IPS-18c (cell line): ENCODE data around the gene RNF41.
"Not testable (repeated sequence)": the region's sequence is repeated elsewhere in the genome, so short reads cannot be mapped to it uniquely, and the experiment has no call there.

Source experiments
- H3K4me3 ChIP-seq: 2 replicates; pipeline ENCODE4 v1.7.0; 2013; ENCODE audit warnings: low read depth, mild to moderate bottlenecking, low read length, moderate library complexity; ENCODE audit not compliant: insufficient read depth
- H3K9me3 ChIP-seq: one replicate; pipeline ENCODE4 v1.6.1; 2013; ENCODE audit warnings: mild to moderate bottlenecking, low read length, moderate library complexity; ENCODE audit not compliant: control insufficient read depth, insufficient read depth

Gene RNF41

DNA sequence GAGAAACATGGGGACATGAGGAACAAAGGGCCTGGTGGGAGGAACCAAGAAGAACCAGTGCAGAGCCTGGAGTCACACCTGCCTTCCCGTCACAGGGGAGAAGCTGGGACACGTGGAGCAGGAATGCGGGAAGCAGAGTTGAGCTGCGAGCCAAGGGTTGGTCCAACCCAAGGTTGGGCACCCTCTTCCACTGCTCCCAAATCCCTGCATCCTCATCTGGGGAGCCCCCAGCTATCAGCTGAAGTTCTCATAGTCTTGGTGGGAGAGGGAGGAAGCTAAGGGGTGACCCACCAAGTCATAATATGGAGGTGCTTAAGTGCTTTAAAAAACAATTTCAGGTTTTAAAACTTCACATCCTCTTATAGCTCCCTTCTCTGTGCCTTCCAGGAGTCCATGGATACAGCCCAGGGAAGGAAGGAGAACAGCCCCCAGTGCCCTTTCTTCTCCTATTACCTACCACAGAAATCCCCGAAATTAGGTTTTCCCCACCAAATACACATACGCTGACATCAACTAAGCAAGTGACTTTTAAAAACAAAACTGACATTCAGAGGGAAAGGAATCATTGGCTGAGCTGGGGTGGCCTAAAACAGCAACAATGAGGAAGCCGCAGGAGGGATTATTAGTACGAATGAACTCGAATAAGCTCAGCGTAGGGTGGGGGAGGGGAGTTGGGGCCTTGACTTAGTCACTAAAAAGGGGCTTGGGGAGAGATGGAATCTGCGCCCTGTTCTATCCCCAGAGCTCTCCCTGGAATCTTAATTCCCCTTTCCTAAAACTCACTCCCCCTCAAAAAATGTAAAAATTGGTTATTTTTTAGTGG is 59.0 kb downstream of the RNF41 start:
- no peaks in the 10 kb centered on the region for H3K9me3 ChIP-seq
- H3K4me3 ChIP-seq = no peak overlapping the region

DNA sequence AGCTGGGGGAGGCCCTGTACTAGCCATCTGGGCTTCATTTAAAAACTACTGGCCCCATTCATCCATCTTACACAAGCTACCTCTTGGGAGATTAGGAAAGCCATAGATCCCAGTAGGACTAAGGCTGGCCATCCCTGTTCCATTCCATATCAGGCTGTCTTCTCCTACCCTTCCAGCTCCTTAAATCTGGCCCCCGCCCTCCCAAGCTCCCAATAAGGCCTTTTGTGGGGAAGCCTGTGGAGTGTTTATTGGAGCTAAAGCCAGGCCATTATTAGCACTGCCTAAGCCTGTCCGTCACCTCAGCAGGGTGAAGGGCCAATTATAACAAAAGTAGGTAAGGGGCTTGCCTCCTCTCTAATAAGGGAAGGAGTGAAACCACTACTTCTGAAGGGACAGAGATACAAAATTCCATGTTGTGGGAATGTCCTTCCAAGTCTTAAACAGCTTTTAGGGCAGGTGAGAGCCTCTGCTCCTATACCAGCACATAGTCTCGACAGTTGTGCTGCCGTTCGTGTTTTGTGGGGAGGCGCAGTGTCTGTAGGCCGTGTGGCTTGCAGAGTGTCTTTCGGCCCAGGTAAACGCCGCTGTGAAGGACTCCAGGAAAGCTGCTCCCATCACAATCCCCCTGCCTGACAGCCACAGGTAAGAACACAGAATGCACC is 59.9 kb downstream of the RNF41 start:
- no peak overlapping the region for H3K4me3 ChIP-seq
- no peaks in the 10 kb centered on the region for H3K9me3 ChIP-seq

DNA sequence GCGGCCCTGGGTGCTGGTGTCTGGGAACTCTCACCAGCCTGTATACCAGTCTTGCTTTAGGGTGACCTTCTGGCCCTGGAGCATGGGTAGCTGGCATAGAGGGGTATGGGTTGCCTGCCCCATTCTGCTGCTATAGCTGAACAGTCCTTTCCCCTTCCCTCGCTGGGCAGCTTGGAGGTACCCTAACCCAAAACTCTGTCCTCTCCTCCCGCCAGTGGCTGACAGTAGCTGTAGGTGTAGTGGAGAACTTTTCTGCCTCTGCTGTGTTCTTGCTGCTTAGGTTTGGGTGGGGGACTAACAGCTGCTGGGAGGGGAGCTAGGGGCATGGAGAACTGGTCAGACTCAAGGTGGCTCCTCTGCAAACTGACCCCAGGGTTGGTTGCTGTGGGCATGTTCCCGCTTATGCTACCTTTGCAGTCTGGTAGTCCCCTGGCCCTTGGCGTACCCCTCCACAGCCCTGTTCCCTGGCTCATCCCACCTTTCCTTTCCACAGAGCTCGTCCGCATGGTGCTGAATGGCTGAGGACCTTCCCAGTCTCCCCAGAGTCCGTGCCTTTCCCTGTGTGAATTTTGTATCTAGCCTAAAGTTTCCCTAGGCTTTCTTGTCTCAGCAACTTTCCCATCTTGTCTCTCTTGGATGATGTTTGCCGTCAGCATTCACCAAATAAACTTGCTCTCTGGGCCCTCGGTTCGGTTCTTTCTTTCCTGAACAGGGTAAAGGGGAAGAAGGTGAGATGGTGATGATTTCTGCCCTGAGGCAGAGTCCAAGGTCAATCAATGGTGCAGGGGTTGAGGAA is 60.6 kb downstream of the RNF41 start:
- H3K4me3 ChIP-seq = 0 out of 2 replicates have a peak overlapping the region, but pooled peaks have one; percentile 24
- H3K9me3 ChIP-seq = no peaks in the 10 kb centered on the region

DNA sequence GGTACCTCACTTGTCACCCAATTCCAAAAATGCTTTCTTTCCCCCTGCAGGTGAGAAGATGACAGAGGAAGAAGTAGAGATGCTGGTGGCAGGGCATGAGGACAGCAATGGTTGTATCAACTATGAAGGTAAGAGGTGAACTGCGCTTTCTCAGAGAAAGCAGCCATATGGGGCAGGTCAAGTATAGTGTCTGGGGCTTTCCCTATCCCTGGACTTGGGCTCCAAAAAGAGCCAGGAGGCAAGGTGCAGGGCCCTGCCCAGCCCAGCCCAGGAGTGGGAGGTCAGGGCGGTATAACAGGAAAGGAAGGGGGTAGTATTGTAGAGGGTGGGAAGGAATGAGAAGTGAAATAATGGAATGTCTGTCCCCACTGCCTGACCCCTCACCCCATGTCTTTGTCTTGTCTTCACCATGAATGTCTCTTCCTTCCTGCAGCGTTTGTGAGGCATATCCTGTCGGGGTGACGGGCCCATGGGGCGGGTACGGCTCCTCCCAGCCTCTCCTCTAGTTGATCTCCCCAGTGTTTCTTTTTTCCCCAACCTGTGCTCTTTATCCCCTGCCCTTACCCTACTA is 61.4 kb downstream of the RNF41 start:
- Histone ChIP-seq H3K9me3 (no peaks in the 10 kb centered on the region), H3K4me3 (peak overlapping the region; percentile 85)

DNA sequence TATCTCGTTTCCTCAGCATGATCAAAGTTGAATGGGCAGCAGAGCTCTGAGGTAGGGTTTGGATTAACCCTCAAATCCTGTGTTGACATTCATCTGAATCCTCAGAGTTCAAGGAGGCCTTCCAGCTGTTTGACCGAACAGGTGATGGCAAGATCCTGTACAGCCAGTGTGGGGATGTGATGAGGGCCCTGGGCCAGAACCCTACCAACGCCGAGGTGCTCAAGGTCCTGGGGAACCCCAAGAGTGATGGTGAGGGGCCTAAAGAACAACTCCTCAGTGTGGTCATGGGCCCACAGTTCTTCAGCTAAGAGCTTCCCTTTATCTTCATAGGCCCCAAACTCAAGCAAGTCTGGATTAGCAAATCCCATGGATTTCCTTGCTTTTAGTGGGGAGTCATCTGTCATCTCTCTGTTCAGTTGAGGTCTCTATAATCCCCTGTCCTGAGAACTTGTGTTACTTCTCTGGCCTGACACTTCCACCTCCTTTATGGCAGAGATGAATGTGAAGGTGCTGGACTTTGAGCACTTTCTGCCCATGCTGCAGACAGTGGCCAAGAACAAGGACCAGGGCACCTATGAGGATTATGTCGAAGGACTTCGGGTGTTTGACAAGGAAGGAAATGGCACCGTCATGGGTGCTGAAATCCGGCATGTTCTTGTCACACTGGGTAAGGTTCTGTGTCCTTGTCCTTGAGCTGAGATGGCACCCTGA is 62.1 kb downstream of the RNF41 start:
- H3K9me3 ChIP-seq = no peaks in the 10 kb centered on the region
- H3K4me3 ChIP-seq = peak overlapping the region; percentile 85

DNA sequence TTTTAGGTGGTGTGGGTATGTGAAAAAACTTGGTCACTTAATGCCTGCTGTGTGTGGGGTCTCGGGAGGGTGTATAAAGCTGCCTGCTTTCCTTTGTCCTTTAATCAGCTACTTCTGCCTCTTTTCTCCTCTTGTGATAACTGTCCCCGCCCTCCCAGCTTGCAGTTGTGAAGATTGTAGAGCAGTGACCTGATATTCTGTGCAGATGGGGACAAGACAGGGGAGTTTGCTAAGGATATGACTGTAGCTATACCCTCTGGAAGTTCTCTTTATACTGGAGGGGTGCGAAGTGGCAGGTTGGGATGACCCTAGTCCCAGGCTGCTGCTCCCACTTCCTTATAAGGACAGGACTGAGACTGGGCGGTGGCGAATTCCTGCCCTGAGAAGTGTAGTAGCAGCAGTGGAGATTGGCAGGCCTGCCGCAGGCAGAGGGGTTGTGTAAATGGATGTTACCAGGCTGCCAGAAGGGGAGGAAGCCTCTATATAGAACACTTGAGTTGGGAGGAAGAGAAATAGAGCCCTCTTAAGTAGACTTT is 62.7 kb downstream of the RNF41 start:
- Histone ChIP-seq H3K9me3 (no peaks in the 10 kb centered on the region), H3K4me3 (peak overlapping the region; percentile 85)

DNA sequence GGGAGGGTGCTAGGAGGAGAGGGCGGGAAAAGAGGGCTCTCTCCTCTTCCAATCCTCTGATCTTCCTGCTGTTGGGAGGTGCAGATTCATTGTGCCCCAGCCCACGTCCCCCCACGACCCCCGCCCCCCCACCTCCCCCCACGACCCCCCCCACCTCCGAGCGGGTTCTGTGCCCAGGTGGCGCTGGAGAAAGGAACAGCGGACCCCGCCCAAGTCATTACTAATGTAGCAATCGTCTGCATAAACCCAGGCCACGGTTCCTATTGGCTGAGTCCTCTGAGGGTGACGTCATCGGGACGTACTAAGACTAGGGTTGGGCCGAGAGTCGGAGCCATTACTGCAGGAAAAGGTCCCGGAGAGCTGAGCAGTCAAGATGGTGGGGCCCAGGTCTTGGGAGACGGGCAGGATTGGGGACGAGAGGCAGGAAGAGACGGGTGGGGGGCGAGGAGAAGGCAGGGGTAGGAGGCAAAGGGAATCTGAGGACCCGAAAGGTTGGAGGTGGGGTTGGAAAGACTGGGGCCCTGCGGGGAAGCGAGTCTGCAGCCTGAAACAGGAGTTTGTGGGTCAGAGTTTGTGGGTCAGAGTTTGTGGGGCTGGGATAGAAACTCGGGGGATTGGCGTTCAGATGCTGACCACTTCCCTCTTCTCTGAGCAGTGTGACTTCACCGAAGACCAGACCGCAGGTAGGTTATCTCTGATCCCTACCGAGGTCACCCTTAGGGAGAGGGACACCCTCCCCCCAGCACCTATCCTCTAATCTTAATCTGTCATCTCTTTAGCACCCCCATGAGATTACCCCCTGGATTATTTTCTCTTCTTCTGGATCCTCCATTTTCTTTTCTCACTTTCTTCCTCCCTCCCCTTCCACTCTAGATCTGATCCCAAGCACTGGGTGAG is 63.4 kb downstream of the RNF41 start, which contains the start of gene MYL6:
Gene MYL6 (plus strand): TSS at position 331 of the 897 bp plus-strand sequence. CDS start 43 bp downstream, at position 374.
- H3K4me3 ChIP-seq = peak within 1 kb of the TSS; percentile 85
- H3K9me3 ChIP-seq = no peaks in the 10 kb centered on the region

DNA sequence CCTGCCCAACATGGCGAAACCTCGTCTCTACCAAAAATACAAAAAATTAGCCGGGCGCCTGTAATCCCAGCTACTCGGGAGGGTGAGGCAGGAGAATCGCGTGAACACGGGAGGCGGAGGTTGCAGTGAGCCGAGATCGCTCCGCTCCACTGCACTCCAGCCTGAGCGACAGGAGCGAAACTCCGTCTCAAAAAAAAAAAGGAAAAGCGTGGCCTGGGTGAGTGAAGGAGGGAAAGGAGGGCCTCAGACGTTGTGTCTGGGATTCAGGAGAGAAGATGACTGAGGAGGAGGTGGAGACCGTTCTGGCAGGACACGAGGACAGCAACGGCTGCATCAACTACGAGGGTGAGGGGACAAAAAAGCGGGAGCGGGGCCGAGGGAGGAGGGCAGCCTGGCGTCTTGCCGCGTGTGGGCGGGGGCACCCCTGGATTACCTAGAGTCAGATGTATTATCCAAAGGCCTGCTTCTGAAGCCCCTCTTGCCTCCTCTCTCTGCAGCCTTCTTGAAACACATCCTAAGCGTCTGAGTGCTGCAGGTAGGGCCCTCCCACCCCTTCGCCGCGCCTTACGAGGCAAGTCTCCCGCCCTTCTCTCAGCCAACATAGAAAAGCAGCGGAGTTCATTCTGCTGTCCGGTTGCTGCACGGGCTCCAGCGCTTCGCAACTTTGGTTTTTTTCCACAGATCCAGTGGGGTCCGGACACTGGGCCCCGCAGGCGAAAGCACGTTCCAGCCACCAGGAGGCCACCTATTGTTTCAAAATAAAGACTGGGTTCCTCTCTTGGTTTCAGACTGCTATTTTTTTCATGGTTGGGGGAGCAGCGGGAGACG is 64.3 kb downstream of the RNF41 start:
- peak overlapping the region; percentile 40 for H3K4me3 ChIP-seq
- H3K9me3 ChIP-seq = no peaks in the 10 kb centered on the region

DNA sequence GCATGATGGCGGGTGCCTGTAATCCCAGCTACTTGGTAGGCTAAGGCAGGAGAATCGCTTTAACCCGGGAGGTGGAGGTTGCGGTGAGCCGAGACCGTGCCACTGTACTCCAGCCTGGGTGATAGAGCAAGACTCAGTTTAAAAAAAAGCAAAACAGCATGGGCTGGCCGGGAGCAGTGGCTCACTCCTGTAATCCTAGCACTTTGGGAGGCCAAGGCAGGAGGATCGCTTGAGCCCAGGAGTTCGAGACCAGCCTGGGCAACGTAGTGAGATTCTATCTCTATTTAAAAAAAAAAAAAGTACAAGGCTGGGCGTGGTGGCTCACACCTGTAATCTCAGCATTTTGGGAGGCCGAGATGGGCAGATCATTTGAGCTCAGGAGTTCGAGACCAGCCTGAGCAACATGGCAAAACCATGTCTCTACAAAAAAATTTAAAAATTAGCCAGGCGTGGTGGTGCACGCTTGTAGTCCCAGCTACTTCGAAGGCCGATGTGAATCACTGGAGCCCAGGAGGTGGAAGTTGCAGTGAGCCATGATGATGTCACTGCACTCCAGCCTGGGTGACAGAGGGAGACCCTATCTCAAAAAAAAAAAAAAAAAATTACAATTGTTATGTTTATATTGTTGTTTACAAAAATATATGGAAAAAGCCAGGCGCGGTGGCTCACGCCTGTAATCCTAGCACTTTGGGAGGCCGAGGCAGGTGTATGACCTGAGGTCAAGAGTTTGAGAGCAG is 65.1 kb downstream of the RNF41 start:
- not testable (repeated sequence) for H3K9me3 ChIP-seq
- H3K4me3 ChIP-seq = peak overlapping the region; percentile 40; the same call in 1 of the 2 replicates

DNA sequence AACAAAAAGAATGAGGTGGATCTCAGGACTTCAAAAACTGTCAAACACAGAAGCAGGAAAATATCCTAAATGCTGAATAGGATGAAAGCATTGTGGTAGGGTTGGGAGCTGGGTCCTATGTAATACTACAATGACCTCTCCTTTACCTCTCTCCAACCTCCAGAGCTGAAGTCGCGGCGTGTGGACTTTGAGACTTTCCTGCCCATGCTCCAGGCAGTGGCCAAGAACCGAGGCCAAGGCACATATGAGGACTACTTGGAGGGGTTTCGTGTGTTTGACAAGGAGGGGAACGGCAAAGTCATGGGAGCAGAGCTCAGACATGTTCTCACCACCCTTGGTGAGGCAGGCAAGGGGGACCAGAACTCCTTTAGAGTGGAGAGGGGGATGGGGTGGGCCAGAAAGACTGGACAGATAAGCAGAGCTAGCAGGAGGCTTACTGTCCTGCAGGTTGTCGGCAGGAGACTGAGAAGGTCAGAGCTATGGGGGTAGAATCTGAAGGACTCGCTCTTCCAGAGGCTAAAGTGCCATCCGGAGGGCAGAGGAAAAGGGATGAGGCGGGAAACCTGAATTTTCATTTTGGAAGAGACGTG is 66.4 kb downstream of the RNF41 start:
- no peak overlapping the region for H3K4me3 ChIP-seq
- H3K9me3 ChIP-seq = no peaks in the 10 kb centered on the region

DNA sequence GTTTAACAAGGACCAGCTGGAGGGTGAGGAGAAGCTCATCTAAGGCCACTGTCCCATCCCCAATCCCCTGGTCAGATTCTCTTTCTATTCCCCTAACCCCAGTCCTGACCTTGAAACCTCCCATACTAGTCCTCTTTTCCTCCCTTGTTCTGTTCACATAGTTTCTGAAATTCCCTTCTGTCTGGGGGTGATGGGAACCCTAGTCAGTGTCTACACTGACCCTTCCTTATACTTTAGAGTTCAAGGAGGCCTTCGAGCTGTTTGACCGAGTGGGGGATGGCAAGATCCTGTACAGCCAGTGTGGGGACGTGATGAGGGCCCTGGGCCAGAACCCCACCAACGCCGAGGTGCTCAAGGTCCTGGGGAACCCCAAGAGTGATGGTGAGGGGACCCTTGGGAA is 66.9 kb downstream of the RNF41 start:
- Histone ChIP-seq H3K9me3 (no peaks in the 10 kb centered on the region), H3K4me3 (no peak overlapping the region)

DNA sequence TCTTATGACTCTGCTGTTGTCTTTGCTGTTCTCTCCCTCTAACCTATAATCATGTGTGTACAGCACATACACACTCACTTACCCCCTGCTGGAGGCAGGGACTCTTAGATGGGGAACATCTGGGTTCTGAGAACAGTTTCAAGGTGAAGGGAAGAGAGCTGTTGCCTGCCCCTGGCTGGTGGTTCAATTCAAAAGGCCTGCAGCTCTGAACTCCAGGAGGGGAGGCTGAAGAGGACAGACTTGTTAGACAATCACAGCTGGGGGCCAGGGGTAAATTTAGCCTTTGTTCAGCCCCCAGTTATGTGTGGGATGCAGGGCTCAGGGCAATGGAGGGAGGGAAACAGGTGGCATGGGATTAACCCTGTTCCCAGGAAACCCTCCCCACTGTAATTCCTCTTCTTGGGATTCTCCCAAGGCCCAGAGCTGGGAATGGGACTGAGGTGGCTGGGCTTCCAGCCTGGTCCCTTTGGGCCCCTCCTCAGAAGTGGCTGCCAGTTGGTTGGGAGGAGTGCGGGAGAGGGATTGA is 67.4 kb downstream of the RNF41 start:
- Histone ChIP-seq H3K4me3 (no peak overlapping the region), H3K9me3 (no peaks in the 10 kb centered on the region)

DNA sequence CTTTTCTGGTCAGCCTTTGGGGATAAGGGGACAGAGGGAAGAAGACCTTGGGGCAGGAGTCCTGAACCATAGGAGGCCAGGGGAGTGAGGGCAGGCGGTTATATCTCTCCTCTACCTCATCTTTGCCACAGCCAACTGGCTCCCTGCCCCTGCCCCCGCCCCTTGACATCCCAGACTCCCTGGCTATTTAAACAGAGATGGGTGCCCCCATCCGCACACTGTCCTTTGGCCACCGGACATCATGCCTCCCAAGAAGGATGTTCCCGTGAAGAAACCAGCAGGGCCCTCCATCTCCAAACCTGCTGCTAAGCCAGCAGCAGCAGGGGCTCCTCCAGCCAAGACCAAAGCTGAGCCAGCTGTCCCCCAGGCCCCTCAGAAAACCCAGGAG is 68.0 kb downstream of the RNF41 start:
- H3K9me3 ChIP-seq = no peaks in the 10 kb centered on the region
- peak overlapping the region; percentile 65 for H3K4me3 ChIP-seq
